ENCODE measurements around the gene SGPL1. TPM values are rescaled to one million over a fixed set of nuclear protein-coding genes. Genes with fewer than 3 reads are reported as not detected.
A peak's percentile ranks its signal among the peaks of the same experiment; 100 is the strongest.
"Not testable (repeated sequence)": the region's sequence is repeated elsewhere in the genome, so short reads cannot be mapped to it uniquely, and the experiment has no call there.

SGPL1 gene
- total RNA-seq (10 to 100 TPM; 31.8 to 45.0 TPM), polyA plus RNA-seq (1 to 10 TPM; 5.8 to 6.4 TPM)
- long read RNA-seq, donor 1, full-length matches to known transcripts: 3 of 24 reads
- long read RNA-seq, donor 1, partial matches to known transcripts: 0 of 24 reads
- long read RNA-seq, donor 1, other reads (novel, unspliced or antisense): 21 of 24 reads
- long read RNA-seq, donor 2, full-length matches to known transcripts: 1 of 11 reads
- long read RNA-seq, donor 2, partial matches to known transcripts: 1 of 11 reads
- long read RNA-seq, donor 2, other reads (novel, unspliced or antisense): 9 of 11 reads

- Histone ChIP-seq H3K9me3 (ENCODE audit: control insufficient read depth, low read length) (no peaks in the 10 kb centered on the region), H3K27me3 (ENCODE audit: control insufficient read depth in 1 of 2, insufficient read depth in 2 of 2, low read length in 1 of 2) (no peaks in the 10 kb centered on the region), H3K36me3 (ENCODE audit: control insufficient read depth in 1 of 2, insufficient read depth in 2 of 2, low read length in 1 of 2) (no peaks in the 10 kb centered on the region), H3K4me3 (ENCODE audit: low read length in 2 of 2) (peak within 1 kb of the TSS; percentile 73 to 82), H3K4me1 (ENCODE audit: control insufficient read depth in 1 of 2, insufficient read depth in 2 of 2, low read length in 2 of 2) (no peaks in the 10 kb centered on the region), H3K27ac (ENCODE audit: low read depth in 1 of 2, low read length in 2 of 2) (peak within 1 kb of the TSS in 1 of 2 donors; percentile 84)
- peak; percentile 96 for ATAC-seq (ENCODE audit: low FRiP score)
- DNase-seq: peak; percentile 88 to 95
- intact Hi-C loops (cut with DNase I): loop anchor here (1.0 to 2.0 kb wide), 2 partner anchors 65 kb away; no protein-coding TSS in a partner anchor
- 1% methylated on average over 46 to 58 of the region's 58 CpGs for WGBS, 2 donors
Observed at GRCh38 chr10:70815504-70816219, at the start of gene SGPL1. Gene SGPL1 (plus strand): TSS chr10:70815948. CDS start chr10:70816854, 906 bp downstream.

DNA sequence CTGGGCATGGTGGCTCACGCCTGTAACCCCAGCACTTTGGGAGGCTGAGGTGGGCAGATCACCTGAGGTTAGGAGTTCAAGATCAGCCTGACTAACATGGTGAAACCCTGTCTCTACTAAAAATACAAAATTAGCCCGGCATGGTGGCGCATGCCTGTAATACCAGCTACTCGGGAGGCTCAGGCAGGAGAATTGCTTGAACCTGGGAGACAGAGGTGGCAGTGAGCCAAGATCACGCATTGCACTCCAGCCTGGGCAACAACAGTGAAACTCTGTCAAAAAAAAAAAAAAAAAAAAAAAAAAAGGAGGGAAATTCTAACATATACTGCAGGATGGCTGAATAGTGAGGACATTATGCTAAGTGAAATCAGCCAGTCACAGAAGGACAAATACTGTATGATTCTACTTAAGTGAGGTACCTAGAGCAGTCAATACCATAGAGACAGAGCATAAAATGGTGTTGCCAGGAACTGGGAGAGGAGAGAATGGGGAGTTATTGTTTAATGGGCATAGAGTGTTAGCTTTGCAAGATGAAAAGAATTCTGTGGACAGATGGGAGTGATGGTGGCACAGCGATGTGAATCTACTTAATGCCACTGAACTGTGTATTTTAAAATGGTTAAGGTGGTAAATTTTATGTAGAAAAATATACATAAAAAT lies 47.6 kb upstream of the SGPL1 start:
- DNase-seq; ATAC-seq (ENCODE audit: low FRiP score); H3K27ac ChIP-seq (ENCODE audit: low read depth in 1 of 2, low read length in 2 of 2); H3K36me3 ChIP-seq (ENCODE audit: control insufficient read depth in 1 of 2, insufficient read depth in 2 of 2, low read length in 1 of 2); H3K27me3 ChIP-seq (ENCODE audit: control insufficient read depth in 1 of 2, insufficient read depth in 2 of 2, low read length in 1 of 2); H3K4me3 ChIP-seq (ENCODE audit: low read length in 2 of 2); H3K9me3 ChIP-seq (ENCODE audit: control insufficient read depth, low read length); intact Hi-C loops (cut with DNase I); H3K4me1 ChIP-seq (ENCODE audit: control insufficient read depth in 1 of 2, insufficient read depth in 2 of 2, low read length in 2 of 2): not testable (repeated sequence)
- 75 to 82% methylated on average over 6 of the region's 6 CpGs for WGBS, 2 donors

DNA sequence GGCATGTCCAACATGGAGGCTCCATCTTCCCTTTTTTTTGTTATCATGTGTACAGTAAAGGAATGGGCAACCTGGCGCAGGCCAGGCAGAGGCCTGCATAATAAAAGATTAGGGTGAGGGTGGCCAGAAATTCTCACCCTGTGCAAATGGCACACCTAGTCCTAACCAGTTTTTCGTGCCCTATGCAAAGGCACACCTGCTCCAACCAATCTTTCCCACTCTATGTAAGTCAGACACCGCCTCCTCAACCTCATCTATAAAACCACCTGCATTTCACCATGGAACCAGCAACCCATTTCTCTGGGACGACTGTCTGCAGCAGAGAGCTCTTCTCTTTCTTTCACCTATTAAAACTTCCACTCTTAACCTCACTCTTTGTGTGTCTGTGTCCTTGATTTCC lies 46.6 kb upstream of the SGPL1 start:
- DNase-seq (no peak), ATAC-seq (ENCODE audit: low FRiP score) (no peak)
- H3K4me1 ChIP-seq (ENCODE audit: control insufficient read depth in 1 of 2, insufficient read depth in 2 of 2, low read length in 2 of 2): no peaks in the 10 kb centered on the region
- H3K27me3 ChIP-seq (ENCODE audit: control insufficient read depth in 1 of 2, insufficient read depth in 2 of 2, low read length in 1 of 2): no peaks in the 10 kb centered on the region
- H3K9me3 ChIP-seq (ENCODE audit: control insufficient read depth, low read length): no peaks in the 10 kb centered on the region
- 91 to 95% methylated on average over 4 of the region's 4 CpGs for WGBS, 2 donors
- no peaks in the 10 kb centered on the region for H3K36me3 ChIP-seq (ENCODE audit: control insufficient read depth in 1 of 2, insufficient read depth in 2 of 2, low read length in 1 of 2)
- no peak overlapping the region for H3K4me3 ChIP-seq (ENCODE audit: low read length in 2 of 2)
- H3K27ac ChIP-seq (ENCODE audit: low read depth in 1 of 2, low read length in 2 of 2): no peak overlapping the region
- intact Hi-C loops (cut with DNase I): no loop called here

DNA sequence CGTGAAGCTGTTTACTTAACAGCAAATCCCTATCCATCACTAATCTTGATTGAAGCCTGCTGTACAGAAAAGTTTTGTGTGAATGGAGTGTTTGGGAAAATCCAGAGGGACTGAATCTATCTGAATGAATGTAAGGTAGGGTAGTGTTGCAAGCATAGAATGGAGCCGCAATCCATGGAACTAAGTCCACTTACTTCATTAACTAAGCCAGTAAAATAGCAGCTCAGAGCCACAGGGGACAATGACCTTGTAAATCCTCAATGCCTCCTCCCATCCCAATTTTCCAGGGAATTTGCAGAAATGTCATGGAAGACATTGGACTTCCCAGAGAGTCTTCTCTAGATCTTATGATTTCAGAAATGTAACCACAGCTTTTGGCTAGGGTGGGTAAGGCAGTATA lies 45.7 kb upstream of the SGPL1 start:
- no peak for DNase-seq
- Histone ChIP-seq H3K9me3 (ENCODE audit: control insufficient read depth, low read length) (no peaks in the 10 kb centered on the region), H3K27ac (ENCODE audit: low read depth in 1 of 2, low read length in 2 of 2) (no peak overlapping the region), H3K4me1 (ENCODE audit: control insufficient read depth in 1 of 2, insufficient read depth in 2 of 2, low read length in 2 of 2) (no peaks in the 10 kb centered on the region), H3K27me3 (ENCODE audit: control insufficient read depth in 1 of 2, insufficient read depth in 2 of 2, low read length in 1 of 2) (no peaks in the 10 kb centered on the region), H3K4me3 (ENCODE audit: low read length in 2 of 2) (no peak overlapping the region), H3K36me3 (ENCODE audit: control insufficient read depth in 1 of 2, insufficient read depth in 2 of 2, low read length in 1 of 2) (no peaks in the 10 kb centered on the region)
- WGBS, 2 donors: 80 to 82% methylated on average over 2 of the region's 2 CpGs
- intact Hi-C loops (cut with DNase I): no loop called here
- no peak for ATAC-seq (ENCODE audit: low FRiP score)

GRCh38 chr10:70770516-70770915 lies 45.2 kb upstream of the SGPL1 start:
- peak in 1 of 2 donors; percentile 54 for DNase-seq
- intact Hi-C loops (cut with DNase I); H3K4me3 ChIP-seq (ENCODE audit: low read length in 2 of 2): not testable (repeated sequence)

GRCh38 chr10:70771311-70772194 lies 44.2 kb upstream of the SGPL1 start:
- no peak overlapping the region for H3K4me3 ChIP-seq (ENCODE audit: low read length in 2 of 2)
- no peaks in the 10 kb centered on the region for H3K27me3 ChIP-seq (ENCODE audit: control insufficient read depth in 1 of 2, insufficient read depth in 2 of 2, low read length in 1 of 2)
- ATAC-seq (ENCODE audit: low FRiP score) (peak; percentile 23), DNase-seq (no peak)
- no peaks in the 10 kb centered on the region for H3K36me3 ChIP-seq (ENCODE audit: control insufficient read depth in 1 of 2, insufficient read depth in 2 of 2, low read length in 1 of 2)
- no peaks in the 10 kb centered on the region for H3K4me1 ChIP-seq (ENCODE audit: control insufficient read depth in 1 of 2, insufficient read depth in 2 of 2, low read length in 2 of 2)
- no peak overlapping the region for H3K27ac ChIP-seq (ENCODE audit: low read depth in 1 of 2, low read length in 2 of 2)
- intact Hi-C loops (cut with DNase I): no loop called here
- H3K9me3 ChIP-seq (ENCODE audit: control insufficient read depth, low read length): no peaks in the 10 kb centered on the region
- 91% methylated on average over 8 of the region's 8 CpGs for WGBS, 2 donors

More at GRCh38 chr10:70770516-70770915, 45.2 kb upstream of the SGPL1 start:
- not testable (repeated sequence) for H3K9me3 ChIP-seq (ENCODE audit: control insufficient read depth, low read length); H3K36me3 ChIP-seq (ENCODE audit: control insufficient read depth in 1 of 2, insufficient read depth in 2 of 2, low read length in 1 of 2); H3K4me1 ChIP-seq (ENCODE audit: control insufficient read depth in 1 of 2, insufficient read depth in 2 of 2, low read length in 2 of 2); ATAC-seq (ENCODE audit: low FRiP score); H3K27ac ChIP-seq (ENCODE audit: low read depth in 1 of 2, low read length in 2 of 2); H3K27me3 ChIP-seq (ENCODE audit: control insufficient read depth in 1 of 2, insufficient read depth in 2 of 2, low read length in 1 of 2)
- 96 to 97% methylated on average over 7 of the region's 7 CpGs for WGBS, 2 donors

DNA sequence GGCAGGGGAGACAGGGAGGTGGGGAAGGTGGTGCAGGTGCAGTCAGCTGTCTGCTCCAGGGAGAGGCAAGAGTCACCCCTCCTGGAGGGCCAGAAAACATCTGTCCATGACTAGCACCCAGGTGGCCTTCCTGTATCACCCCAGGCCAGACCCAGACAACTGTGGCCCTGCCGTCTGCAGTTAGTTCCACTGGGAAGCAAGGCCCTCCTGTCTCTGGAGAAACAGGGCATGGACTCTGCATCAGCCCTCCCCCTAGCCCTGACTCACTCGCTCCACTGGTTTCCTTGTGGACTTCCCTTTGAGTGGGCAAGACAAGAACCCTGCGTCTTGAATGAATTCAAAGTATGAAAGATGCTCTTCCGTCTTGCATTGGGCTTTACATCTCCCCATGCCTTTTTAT lies 43.1 kb upstream of the SGPL1 start:
- WGBS, 2 donors: 93 to 94% methylated on average over 4 of the region's 4 CpGs

DNA sequence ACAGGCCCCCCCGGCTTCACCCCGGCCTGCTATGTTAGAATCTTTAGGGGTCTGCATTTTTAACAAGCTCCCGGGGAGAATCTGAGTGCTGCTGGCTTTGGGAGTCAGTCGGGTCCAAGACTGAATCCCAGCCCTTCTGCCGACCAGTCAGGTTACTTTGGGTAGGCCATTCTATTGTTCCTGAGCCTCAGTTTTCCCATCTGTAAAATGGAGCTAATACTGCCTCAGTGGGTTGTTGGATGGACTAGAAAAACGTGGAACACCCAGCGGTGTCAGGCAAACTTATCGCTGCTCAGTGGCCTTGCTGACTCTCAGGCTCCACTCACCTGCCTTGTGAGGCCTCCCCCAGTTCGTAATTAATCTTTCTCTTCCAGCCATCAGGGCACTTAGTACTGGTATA lies 42.3 kb upstream of the SGPL1 start:
- DNase-seq (no peak), ATAC-seq (ENCODE audit: low FRiP score) (no peak)
- WGBS, 2 donors: 88 to 91% methylated on average over 9 of the region's 9 CpGs
- Histone ChIP-seq H3K4me1 (ENCODE audit: control insufficient read depth in 1 of 2, insufficient read depth in 2 of 2, low read length in 2 of 2) (no peaks in the 10 kb centered on the region), H3K4me3 (ENCODE audit: low read length in 2 of 2) (no peak overlapping the region), H3K36me3 (ENCODE audit: control insufficient read depth in 1 of 2, insufficient read depth in 2 of 2, low read length in 1 of 2) (no peaks in the 10 kb centered on the region), H3K27me3 (ENCODE audit: control insufficient read depth in 1 of 2, insufficient read depth in 2 of 2, low read length in 1 of 2) (no peaks in the 10 kb centered on the region), H3K27ac (ENCODE audit: low read depth in 1 of 2, low read length in 2 of 2) (no peak overlapping the region), H3K9me3 (ENCODE audit: control insufficient read depth, low read length) (no peaks in the 10 kb centered on the region)
- intact Hi-C loops (cut with DNase I): no loop called here

More for the DNA sequence above, 43.1 kb upstream of the SGPL1 start:
- DNase-seq (peak in 1 of 2 donors; percentile 55), ATAC-seq (ENCODE audit: low FRiP score) (no peak)
- H3K4me3 ChIP-seq (ENCODE audit: low read length in 2 of 2): no peak overlapping the region
- intact Hi-C loops (cut with DNase I): no loop called here
- H3K27ac ChIP-seq (ENCODE audit: low read depth in 1 of 2, low read length in 2 of 2): no peak overlapping the region
- no peaks in the 10 kb centered on the region for H3K36me3 ChIP-seq (ENCODE audit: control insufficient read depth in 1 of 2, insufficient read depth in 2 of 2, low read length in 1 of 2)
- no peaks in the 10 kb centered on the region for H3K27me3 ChIP-seq (ENCODE audit: control insufficient read depth in 1 of 2, insufficient read depth in 2 of 2, low read length in 1 of 2)
- no peaks in the 10 kb centered on the region for H3K4me1 ChIP-seq (ENCODE audit: control insufficient read depth in 1 of 2, insufficient read depth in 2 of 2, low read length in 2 of 2)
- no peaks in the 10 kb centered on the region for H3K9me3 ChIP-seq (ENCODE audit: control insufficient read depth, low read length)

Measured in aorta (tissue), 5 donors.